ENCODE measurements around the gene KCNH1. TPM values are rescaled to one million over a fixed set of nuclear protein-coding genes. Genes with fewer than 3 reads are reported as not detected.

Gene KCNH1
- total RNA-seq, 1 donor from 2014 or later: 15.5 TPM

- H2AFZ ChIP-seq (ENCODE audit: low read depth, low read length): no peak overlapping the region
- Mint-ChIP-seq H3K4me1 (ENCODE audit: low read depth, unreplicated experiment) (peaks cover 7% of the 10 kb centered on the region), H3K9me3 (ENCODE audit: unreplicated experiment) (peaks cover 5% of the 10 kb centered on the region), H3K36me3 (ENCODE audit: low read depth, unreplicated experiment) (peaks cover 15% of the 10 kb centered on the region), H3K4me3 (ENCODE audit: unreplicated experiment) (no peak overlapping the region), H3K27me3 (ENCODE audit: low read depth, unreplicated experiment) (no peaks in the 10 kb centered on the region), H3K27ac (ENCODE audit: unreplicated experiment) (no peak overlapping the region)
- DNase-seq (ENCODE audit: low read depth) (no peak), FAIRE-seq (no peak)
- no peak overlapping the region for H3K4me2 ChIP-seq (ENCODE audit: low read length)
- H3K9me3 ChIP-seq (ENCODE audit: insufficient read depth, low read depth, low read length): no peaks in the 10 kb centered on the region
- no peak overlapping the region for H3K9ac ChIP-seq (ENCODE audit: low read length)
- H3K79me2 ChIP-seq (ENCODE audit: insufficient read depth, low read length): no peaks in the 10 kb centered on the region
- H3K36me3 ChIP-seq (ENCODE audit: insufficient read depth, low read length): no peaks in the 10 kb centered on the region
- H3K4me1 ChIP-seq (ENCODE audit: insufficient read depth, low read length): no peaks in the 10 kb centered on the region
- no peaks in the 10 kb centered on the region for H4K20me1 ChIP-seq (ENCODE audit: insufficient read depth, low read length)
- H3K27me3 ChIP-seq (ENCODE audit: insufficient read depth, low read length): no peaks in the 10 kb centered on the region
- no peak overlapping the region for H3K27ac ChIP-seq (ENCODE audit: low read depth, low read length)
- TF ChIP-seq EZH2 (IDR thresholded peaks at IDR 0.05; ENCODE audit: insufficient read depth, low read length) (no peak), CTCF (IDR thresholded peaks at IDR 0.05; ENCODE audit: insufficient read depth, low read depth, low read length) (no peak)
- H3K4me3 ChIP-seq (ENCODE audit: insufficient read depth, low read depth, low read length): no peak overlapping the region
Measured at GRCh38 chr1:211091867-211092266, 42.1 kb downstream of the KCNH1 start.

GRCh38 chr1:211089536-211089935, 44.4 kb downstream of the KCNH1 start:
- H3K4me3 ChIP-seq (ENCODE audit: insufficient read depth, low read depth, low read length): no peak overlapping the region
- no peak overlapping the region for H3K27ac ChIP-seq (ENCODE audit: low read depth, low read length)
- FAIRE-seq (no peak), DNase-seq (ENCODE audit: low read depth) (no peak)
- H3K27ac Mint-ChIP-seq (ENCODE audit: unreplicated experiment): no peak overlapping the region
- H3K27me3 Mint-ChIP-seq (ENCODE audit: low read depth, unreplicated experiment): no peaks in the 10 kb centered on the region
- H3K9me3 Mint-ChIP-seq (ENCODE audit: unreplicated experiment): peaks cover 5% of the 10 kb centered on the region
- H3K4me1 ChIP-seq (ENCODE audit: insufficient read depth, low read length): no peaks in the 10 kb centered on the region
- no peaks in the 10 kb centered on the region for H3K9me3 ChIP-seq (ENCODE audit: insufficient read depth, low read depth, low read length)
- no peaks in the 10 kb centered on the region for H3K27me3 ChIP-seq (ENCODE audit: insufficient read depth, low read length)
- no peaks in the 10 kb centered on the region for H4K20me1 ChIP-seq (ENCODE audit: insufficient read depth, low read length)
- H3K36me3 ChIP-seq (ENCODE audit: insufficient read depth, low read length): no peaks in the 10 kb centered on the region
- no peak overlapping the region for H3K4me3 Mint-ChIP-seq (ENCODE audit: unreplicated experiment)
- peaks cover 25% of the 10 kb centered on the region for H3K36me3 Mint-ChIP-seq (ENCODE audit: low read depth, unreplicated experiment)
- H3K4me2 ChIP-seq (ENCODE audit: low read length): no peak overlapping the region
- no peaks in the 10 kb centered on the region for H3K79me2 ChIP-seq (ENCODE audit: insufficient read depth, low read length)
- H3K9ac ChIP-seq (ENCODE audit: low read length): no peak overlapping the region
- TF ChIP-seq EZH2 (IDR thresholded peaks at IDR 0.05; ENCODE audit: insufficient read depth, low read length) (no peak), CTCF (IDR thresholded peaks at IDR 0.05; ENCODE audit: insufficient read depth, low read depth, low read length) (no peak)
- peaks cover 7% of the 10 kb centered on the region for H3K4me1 Mint-ChIP-seq (ENCODE audit: low read depth, unreplicated experiment)
- no peak overlapping the region for H2AFZ ChIP-seq (ENCODE audit: low read depth, low read length)

- TF ChIP-seq CTCF (IDR thresholded peaks at IDR 0.05; ENCODE audit: insufficient read depth, low read depth, low read length) (no peak), EZH2 (IDR thresholded peaks at IDR 0.05; ENCODE audit: insufficient read depth, low read length) (no peak)
- Mint-ChIP-seq H3K4me3 (ENCODE audit: unreplicated experiment) (no peak overlapping the region), H3K27ac (ENCODE audit: unreplicated experiment) (no peak overlapping the region), H3K36me3 (ENCODE audit: low read depth, unreplicated experiment) (peaks cover 23% of the 10 kb centered on the region), H3K9me3 (ENCODE audit: unreplicated experiment) (no peaks in the 10 kb centered on the region), H3K4me1 (ENCODE audit: low read depth, unreplicated experiment) (peaks cover 7% of the 10 kb centered on the region), H3K27me3 (ENCODE audit: low read depth, unreplicated experiment) (no peaks in the 10 kb centered on the region)
- FAIRE-seq (no peak), DNase-seq (ENCODE audit: low read depth) (no peak)
- Histone ChIP-seq H3K27ac (ENCODE audit: low read depth, low read length) (no peak overlapping the region), H3K9me3 (ENCODE audit: insufficient read depth, low read depth, low read length) (no peaks in the 10 kb centered on the region), H3K27me3 (ENCODE audit: insufficient read depth, low read length) (no peaks in the 10 kb centered on the region), H3K4me3 (ENCODE audit: insufficient read depth, low read depth, low read length) (no peak overlapping the region), H2AFZ (ENCODE audit: low read depth, low read length) (no peak overlapping the region), H3K36me3 (ENCODE audit: insufficient read depth, low read length) (no peaks in the 10 kb centered on the region), H3K4me1 (ENCODE audit: insufficient read depth, low read length) (no peaks in the 10 kb centered on the region), H3K9ac (ENCODE audit: low read length) (no peak overlapping the region), H4K20me1 (ENCODE audit: insufficient read depth, low read length) (no peaks in the 10 kb centered on the region), H3K4me2 (ENCODE audit: low read length) (no peak overlapping the region), H3K79me2 (ENCODE audit: insufficient read depth, low read length) (no peaks in the 10 kb centered on the region)
Measured at GRCh38 chr1:211088156-211088555, 45.8 kb downstream of the KCNH1 start.

Data from astrocyte (in vitro differentiated cells and primary cell).